AG20443 (cell line): ENCODE measurements around the gene RIBC1.
"Not testable (repeated sequence)": the region's sequence is repeated elsewhere in the genome, so short reads cannot be mapped to it uniquely, and the experiment has no call there.

Source experiments
- DNase-seq: peaks from one replicate; pipeline ENCODE4 v3.0.0; 2012; ENCODE audit warnings: low spot score, mixed read lengths

Gene RIBC1

GRCh38 chrX:53422861-53423306 is at the start of gene RIBC1:
TSS of gene RIBC1 (plus strand) at chrX:53422873. CDS start at chrX:53426277, 3,404 bp downstream.
- DNase-seq, result no peak

GRCh38 chrX:53373307-53373706 is 49.4 kb upstream of the RIBC1 start:
- DNase-seq, result no peak

- peak; percentile 25 for DNase-seq
Measured at GRCh38 chrX:53374222-53374820, 48.4 kb upstream of the RIBC1 start.

GRCh38 chrX:53374923-53375322 is 47.8 kb upstream of the RIBC1 start:
- no peak for DNase-seq

- no peak for DNase-seq
Measured at GRCh38 chrX:53376888-53377287, 45.8 kb upstream of the RIBC1 start.

- no peak for DNase-seq
Measured at GRCh38 chrX:53377464-53377863, 45.2 kb upstream of the RIBC1 start.

GRCh38 chrX:53379008-53379710 is 43.5 kb upstream of the RIBC1 start:
- no peak for DNase-seq

GRCh38 chrX:53379747-53380146 is 42.9 kb upstream of the RIBC1 start:
- no peak for DNase-seq

- DNase-seq, result no peak
Measured at GRCh38 chrX:53383376-53384076, 39.1 kb upstream of the RIBC1 start.

- DNase-seq, result no peak
Measured at GRCh38 chrX:53395605-53396298, 26.9 kb upstream of the RIBC1 start.

- DNase-seq, result no peak
Measured at GRCh38 chrX:53398216-53398615, 24.5 kb upstream of the RIBC1 start.

- no peak for DNase-seq
Measured at GRCh38 chrX:53403535-53403934, 19.1 kb upstream of the RIBC1 start.

GRCh38 chrX:53412446-53412845 is 10.2 kb upstream of the RIBC1 start:
- no peak for DNase-seq

- not testable (repeated sequence) for DNase-seq
Measured at GRCh38 chrX:53420351-53420750, 2.3 kb upstream of the RIBC1 start.

- no peak for DNase-seq
Measured at GRCh38 chrX:53421125-53421524, 1.5 kb upstream of the RIBC1 start.

GRCh38 chrX:53421772-53422085 is 944 bp upstream of the RIBC1 start:
- no peak for DNase-seq

GRCh38 chrX:53422086-53422860 is 400 bp upstream of the RIBC1 start, which contains the start of gene SMC1A:
TSS of gene SMC1A (minus strand) at chrX:53422654. CDS start at chrX:53422600, 54 bp downstream.
- DNase-seq, result peak; percentile 94

GRCh38 chrX:53429755-53430154 is 7.1 kb downstream of the RIBC1 start:
- no peak for DNase-seq

- no peak for DNase-seq
Measured at GRCh38 chrX:53430231-53430630, 7.6 kb downstream of the RIBC1 start.

- DNase-seq, result peak; percentile 91
Measured at GRCh38 chrX:53433651-53434639, 11.3 kb downstream of the RIBC1 start, which contains the start of gene HSD17B10. TSS of gene HSD17B10 (minus strand) at chrX:53434370. CDS start at chrX:53434345, 25 bp downstream.
